NCI-H2227 (cell line): Measurements from ENCODE around the gene SUGT1.
"Not testable (repeated sequence)": the region's sequence is repeated elsewhere in the genome, so short reads cannot be mapped to it uniquely, and the experiment has no call there.

ENCODE experiments used
- DNase-seq: peaks from one replicate; lab custom pipeline; 2025; ENCODE audit not compliant: unreplicated experiment; lab: John Stamatoyannopoulos, UW

SUGT1 gene

DNA sequence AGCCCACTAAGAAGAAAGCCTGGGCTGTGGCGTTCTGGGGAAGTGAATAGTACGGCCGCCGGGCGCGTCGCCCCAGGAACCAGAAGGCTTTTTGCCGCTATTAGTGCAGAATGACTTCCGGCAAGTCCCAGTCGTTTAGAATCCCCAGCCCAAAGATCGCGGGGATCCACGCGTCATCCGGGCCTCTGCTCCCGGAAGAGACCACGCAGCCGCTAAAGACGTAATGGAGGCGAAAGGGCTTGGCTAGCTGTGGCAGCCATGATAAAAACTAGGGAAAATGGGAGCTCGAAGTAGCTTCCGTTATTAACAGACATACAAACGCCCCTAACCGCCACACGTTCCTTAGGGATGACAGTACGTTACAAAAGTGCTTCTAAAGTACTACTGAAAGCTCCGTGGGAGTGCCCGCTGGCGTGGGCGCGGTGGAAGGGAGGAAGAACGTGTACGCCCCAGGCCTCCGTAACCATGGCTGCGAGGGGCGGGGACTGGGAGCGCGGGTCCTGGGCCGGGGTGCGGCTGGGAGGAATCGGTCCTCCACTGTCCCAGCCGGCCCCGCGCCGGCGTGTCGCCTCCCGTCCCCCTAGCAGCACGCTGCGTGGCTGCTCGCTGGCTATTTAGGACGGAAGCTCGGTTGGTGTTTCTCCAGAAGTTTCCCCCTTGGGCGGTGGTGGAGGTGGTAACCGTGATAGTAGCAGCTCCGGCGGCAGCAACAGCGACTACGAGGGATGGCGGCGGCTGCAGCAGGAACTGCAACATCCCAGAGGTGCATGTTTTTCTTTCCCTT lies at the start of gene SUGT1:
SUGT1 (plus strand) TSS at position 641 of the 784 bp plus-strand sequence; CDS start at position 726, 85 bp downstream.
- DNase-seq, result peak; percentile 96

GRCh38 chr13:52603316-52603715 lies 49.3 kb upstream of the SUGT1 start:
- not testable (repeated sequence) for DNase-seq

DNA sequence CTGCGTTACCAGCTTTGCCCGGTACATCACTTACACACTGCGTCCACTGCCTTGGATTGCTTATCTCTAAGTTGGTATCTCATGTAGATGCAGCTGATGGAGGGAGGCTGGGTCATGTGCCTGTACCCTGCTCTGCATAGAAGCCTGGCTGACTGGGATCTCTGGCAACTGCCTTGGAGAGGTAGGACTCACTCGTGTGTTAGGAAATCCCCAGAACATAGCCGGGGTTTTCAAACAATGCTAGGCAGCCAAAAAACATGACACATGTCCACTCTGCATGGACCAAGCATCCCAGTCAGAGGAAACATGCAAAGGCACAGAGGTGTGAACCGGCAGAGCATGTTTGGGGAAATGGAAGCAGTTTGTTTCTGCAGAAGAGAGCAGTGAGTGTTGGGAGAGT lies 46.5 kb upstream of the SUGT1 start:
- DNase-seq, result not testable (repeated sequence)

DNA sequence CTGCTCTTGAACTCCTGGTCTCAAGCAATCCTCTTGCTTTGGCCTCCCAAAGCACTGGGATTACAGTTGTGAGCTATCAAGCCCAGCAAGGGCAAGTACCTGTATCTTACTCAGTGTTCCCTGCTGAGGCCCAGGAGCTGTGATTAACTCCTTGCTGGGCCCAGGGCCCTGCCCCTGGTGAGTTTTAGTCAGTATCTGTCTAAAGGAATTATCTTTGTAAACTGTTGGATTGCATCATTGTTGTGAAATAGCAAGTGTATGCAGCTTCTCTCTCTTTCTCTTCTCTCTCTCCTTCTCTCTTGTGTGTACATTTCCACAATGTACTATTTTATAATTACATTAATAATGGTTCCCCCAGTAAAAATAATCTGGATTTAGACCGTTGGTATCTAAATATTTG lies 45.8 kb upstream of the SUGT1 start:
- DNase-seq, result not testable (repeated sequence)

GRCh38 chr13:52608184-52608583 lies 44.5 kb upstream of the SUGT1 start:
- not testable (repeated sequence) for DNase-seq

DNA sequence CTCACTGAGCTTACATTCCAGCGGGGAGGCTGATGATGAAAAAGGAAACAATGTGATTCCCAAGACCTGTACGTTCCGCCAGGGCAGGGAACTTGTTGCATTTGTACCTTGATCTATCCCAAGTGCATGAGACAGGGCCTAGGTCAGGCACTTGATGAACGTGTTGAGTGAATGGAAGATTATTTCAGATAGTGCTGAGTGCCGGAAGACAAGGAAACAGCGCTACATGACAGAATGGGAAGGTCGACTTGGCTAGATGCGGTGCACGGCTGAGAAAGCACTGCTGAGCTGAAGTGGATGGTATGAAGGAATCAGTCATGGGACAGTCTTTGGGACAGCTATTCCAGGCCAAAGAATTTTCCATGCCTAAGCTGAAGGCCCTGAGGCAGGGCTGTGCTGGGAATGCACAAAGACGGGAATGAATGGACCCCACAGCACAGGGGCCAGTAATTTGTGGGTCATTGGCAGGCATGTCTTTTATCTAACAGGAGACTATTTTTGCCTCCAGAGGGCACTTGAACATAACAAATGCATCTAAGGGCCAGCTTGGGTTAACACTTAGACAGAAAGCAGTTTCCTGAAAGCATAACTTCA lies 43.5 kb upstream of the SUGT1 start:
- peak; percentile 42 for DNase-seq

- not testable (repeated sequence) for DNase-seq
Measured at GRCh38 chr13:52610158-52610557, 42.5 kb upstream of the SUGT1 start.

DNA sequence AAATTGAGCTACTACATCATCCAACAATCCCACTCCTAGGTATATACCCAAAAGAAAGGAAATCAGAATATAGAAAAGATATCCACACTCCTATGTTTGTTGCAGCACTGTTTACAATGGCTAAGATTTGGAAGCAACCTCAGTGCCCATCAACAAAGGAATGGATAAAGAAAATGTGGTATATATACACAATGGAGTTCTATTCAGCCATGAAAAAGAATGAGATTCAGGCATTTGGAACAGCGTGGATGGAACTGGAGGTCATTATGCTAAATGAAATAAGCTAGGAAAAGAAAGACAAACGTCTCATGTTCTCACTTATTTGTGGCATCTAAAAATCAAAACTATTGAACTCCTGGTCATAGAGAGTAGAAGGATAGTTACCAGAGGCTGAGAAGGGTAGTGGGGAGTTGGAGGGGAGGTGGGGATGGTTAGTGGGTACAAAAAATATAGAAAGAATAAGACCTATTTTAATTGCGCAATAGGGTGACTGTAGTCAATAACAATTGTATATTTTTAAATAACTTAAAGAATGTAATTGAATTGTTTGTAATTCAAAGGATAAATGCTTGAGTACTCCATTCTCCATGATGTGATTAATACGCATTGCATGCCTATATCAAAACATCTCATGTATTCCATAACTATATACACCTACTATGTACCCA lies 37.4 kb upstream of the SUGT1 start:
- DNase-seq, result no peak

DNA sequence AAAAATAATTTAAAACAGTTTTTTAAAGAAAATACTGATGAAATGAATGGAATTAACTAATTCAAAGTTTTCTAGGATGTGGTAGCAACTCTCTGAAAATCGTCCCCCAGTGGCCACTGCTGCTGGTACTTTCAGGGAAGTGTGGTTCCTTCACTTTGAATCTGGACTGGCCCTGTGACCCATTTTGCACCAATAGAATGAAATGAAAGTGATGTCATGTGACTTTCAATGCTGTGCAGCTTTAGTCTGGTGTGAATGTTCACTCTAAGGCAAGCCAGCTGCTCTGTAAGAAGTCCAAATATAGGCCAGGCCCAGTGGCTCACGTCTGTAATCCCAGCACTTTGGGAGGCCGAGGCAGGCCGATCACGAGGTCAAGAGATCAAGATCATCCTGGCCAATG lies 36.8 kb upstream of the SUGT1 start:
- no peak for DNase-seq

DNA sequence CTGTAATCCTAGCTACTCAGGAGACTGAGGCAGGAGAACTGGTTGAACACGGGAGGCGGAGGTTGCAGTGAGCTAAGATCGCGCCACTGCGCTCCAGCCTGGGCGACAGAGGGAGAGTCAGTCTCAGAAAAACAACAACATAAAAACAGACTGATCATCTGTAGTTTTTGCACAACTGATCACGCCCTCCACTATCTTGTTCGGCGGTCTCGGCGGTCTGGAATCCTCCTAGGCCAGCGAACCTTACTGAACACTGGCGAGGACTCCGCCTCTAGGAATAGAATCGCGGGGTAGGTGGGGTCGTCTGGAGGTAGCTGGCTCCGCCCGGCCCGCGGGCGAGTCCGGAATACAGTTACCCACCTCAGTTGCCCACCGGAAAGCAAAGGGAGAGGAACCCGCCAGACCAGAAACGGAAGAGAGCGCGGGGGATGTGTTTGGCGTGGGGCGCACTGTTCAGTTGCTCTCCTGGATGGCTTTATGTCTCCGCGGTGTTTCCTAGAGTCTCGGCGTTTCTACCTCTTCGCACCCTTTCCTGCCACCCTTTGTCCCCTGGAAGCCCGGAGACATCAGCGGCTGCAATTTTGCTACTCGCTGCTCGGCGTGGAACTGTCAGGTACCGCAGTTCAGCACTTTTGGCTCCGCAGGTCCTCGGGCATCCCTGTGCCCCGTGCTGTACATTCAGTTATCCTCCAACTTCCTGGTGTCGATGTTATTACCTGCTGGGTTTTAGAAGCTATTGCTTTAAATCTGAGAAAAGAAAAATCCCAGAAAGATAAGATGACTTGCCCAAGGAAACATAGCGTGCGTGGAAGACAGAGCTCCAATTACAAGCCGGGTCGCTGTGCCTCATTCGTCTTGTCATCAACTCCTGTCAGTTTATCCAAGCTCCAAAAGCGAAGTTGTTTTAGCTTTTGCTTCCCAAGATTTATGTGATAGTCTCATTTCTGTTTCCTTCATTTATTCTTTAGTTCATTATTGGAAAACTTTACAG lies 35.3 kb upstream of the SUGT1 start:
- DNase-seq, result peak; percentile 88

DNA sequence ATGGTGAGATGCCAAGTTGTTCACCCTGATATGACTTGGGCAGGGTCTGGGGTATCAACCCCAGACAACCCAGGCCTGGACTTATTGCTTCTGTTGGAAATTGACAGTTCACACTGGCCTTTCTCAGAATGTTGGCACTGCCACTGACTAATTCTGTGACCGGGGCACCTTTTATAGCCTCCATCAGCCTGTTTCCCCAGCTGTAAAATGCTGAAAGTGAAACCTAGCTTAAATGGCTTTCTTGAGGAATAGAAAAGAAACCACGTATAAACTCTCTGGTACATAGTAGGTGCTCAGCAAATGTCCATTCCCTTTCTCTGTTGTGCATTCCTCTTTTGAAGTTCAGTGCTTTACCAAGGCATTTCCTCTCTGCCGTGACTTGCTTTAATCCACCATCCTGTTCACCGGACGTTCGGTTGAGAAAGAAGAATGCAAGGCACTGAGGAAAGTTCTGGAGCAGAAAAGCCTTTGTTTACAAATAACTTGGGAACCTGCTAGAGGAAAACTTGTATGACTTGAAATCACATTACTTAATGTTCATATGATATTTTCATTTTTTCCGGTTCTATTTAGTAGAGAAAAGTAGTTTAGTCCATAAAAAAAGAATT lies 21.4 kb upstream of the SUGT1 start:
- DNase-seq, result not testable (repeated sequence)

DNA sequence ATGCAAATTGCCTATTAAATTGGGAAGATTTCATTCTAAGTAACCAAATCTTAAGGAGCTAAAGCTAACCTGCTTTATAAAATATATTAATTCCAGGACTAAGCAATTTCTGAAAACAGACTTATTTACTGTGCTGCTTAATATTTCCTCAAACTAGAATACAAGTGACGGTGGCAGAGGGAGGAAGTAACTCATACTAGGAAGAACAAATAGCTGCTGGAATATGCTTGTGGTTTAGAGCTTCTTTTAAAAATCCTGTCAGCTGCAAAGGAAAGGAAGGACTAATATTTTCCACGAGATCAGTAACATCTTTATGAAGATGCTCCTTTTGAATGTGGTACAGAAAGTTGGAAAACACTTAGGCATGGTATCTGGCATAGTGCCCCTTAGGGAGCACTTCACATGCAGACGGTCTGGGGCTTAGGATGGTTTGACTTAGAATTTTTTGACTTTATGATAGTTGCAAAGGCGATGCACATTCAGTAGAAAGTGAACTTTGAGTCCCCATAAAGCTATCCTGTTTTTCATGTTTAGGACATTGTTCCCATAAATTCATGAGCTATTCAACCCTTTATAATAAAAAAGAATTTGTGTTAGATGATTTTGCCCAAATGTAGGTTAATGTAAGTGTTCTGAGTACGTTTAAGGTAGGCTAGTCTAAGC lies 13.8 kb upstream of the SUGT1 start:
- DNase-seq, result no peak

DNA sequence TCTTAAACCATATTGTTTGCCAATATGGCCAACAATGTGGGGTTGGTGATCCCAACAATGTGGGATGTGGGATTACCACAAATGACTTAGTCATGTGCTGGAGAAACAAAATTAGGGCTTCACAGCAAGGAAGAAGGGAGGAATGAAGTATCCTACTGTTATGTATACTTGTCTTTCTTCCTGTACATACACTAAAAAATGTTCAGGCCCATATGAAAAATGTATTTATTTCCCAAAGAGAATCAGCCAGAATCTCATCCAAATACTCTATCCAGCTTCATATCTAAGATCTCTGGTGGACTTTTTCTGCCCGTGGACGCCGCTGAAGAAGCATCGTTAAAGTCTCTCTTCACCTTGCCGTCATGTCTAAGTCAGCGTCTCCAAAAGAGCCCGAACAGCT lies 10.5 kb upstream of the SUGT1 start, which contains the start of gene HNRNPA1L2:
HNRNPA1L2 (plus strand) TSS at position 301 of the 400 bp plus-strand sequence; CDS start at position 363, 62 bp downstream.
- DNase-seq, result no peak

- no peak for DNase-seq
Measured at GRCh38 chr13:52644108-52644507, 8.5 kb upstream of the SUGT1 start.

DNA sequence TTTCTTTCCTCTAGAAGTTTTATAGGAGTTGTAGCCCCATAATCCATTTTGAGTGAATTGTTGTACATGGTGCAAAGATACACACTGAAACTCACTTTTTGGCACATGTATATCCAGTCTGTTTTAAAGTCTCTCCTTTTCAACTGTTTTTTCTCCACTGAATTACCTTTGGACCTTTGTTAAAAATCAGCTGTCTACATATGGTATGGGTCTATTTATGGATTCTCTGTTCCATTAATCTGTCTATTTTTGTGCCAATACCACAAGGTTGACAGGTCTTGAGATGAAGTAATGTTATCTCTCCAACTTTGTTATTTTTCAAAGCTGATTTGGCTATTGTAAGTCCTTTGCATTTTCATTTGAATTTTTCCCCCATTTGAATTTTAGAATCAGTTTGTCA lies 5.7 kb upstream of the SUGT1 start:
- DNase-seq, result no peak

- DNase-seq, result no peak
Measured at GRCh38 chr13:52650731-52651130, 1.9 kb upstream of the SUGT1 start.

- peak; percentile 86 for DNase-seq
Measured at GRCh38 chr13:52651897-52652195, 790 bp upstream of the SUGT1 start.

GRCh38 chr13:52652980-52653303 lies 306 bp downstream of the SUGT1 start:
- DNase-seq, result no peak

- no peak for DNase-seq
Measured at GRCh38 chr13:52659340-52659739, 6.7 kb downstream of the SUGT1 start.

DNA sequence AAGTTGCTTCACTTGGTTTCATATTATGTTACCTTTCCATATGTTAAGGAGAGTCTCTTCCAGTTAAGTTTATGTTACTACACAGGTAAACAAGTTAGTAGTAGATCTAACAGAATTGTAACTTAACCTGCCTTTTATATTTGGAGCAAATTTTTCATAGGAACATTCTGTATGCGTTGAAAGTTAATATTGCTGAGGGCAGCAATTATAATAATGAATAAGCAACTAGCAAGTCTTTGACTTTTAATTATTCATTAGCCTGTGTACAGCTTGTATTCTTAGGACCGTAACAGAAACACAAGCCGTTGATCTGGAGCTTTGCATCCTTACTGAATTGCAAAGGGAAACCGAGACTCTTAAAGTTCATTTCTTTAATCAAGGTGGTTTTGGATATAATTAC lies 11.6 kb downstream of the SUGT1 start:
- DNase-seq, result no peak
